CD4-positive, CD25-positive, alpha-beta regulatory T cell (primary cell): Measurements from ENCODE around the gene PLAAT3. TPM values are rescaled to one million over a fixed set of nuclear protein-coding genes. Genes with fewer than 3 reads are reported as not detected.
A peak's percentile ranks its signal among the peaks of the same experiment; 100 is the strongest.
"Not testable (repeated sequence)": the region's sequence is repeated elsewhere in the genome, so short reads cannot be mapped to it uniquely, and the experiment has no call there.

ENCODE experiments used
- ATAC-seq, 2 donors: fragments of 150-1000 bp; cut with Tn5 transposase; one replicate each; pipeline ENCODE4 v1.10.0; 2021; ENCODE audit warnings: low read depth in 2 of 2, moderate number of reproducible peaks in 2 of 2, moderate library complexity in 1 of 2
- DNase-seq, 3 donors: peaks; one replicate each; pipeline versions ENCODE4 v3.0.0 to v3.0.0-alpha.2; 2012 to 2022; ENCODE audit warnings: mixed read lengths in 1 of 3
- H3K27ac ChIP-seq: one replicate; pipeline ENCODE4 v1.7.0; 2013; ENCODE audit warnings: mild to moderate bottlenecking, low read length; ENCODE audit not compliant: insufficient read depth, poor library complexity, severe bottlenecking
- H3K27me3 ChIP-seq: one replicate; pipeline ENCODE4 v1.7.0; 2013; ENCODE audit warnings: low read length; ENCODE audit not compliant: control insufficient read depth, insufficient read depth
- H3K36me3 ChIP-seq: one replicate; pipeline ENCODE4 v1.7.0; 2013; ENCODE audit warnings: mild to moderate bottlenecking, low read length, moderate library complexity; ENCODE audit not compliant: control insufficient read depth, insufficient read depth
- H3K4me1 ChIP-seq: 2 replicates; pipeline ENCODE4 v1.7.0; 2013; ENCODE audit warnings: mild to moderate bottlenecking, low read length; ENCODE audit not compliant: insufficient read depth, control insufficient read depth, poor library complexity, severe bottlenecking
- H3K4me3 ChIP-seq: one replicate; pipeline ENCODE4 v1.7.0; 2013; ENCODE audit warnings: low read depth, mild to moderate bottlenecking, low read length, moderate library complexity
- H3K9me3 ChIP-seq, 2 experiments: 1 replicate in 1 of 2; 2 replicates in 1 of 2; pipeline ENCODE4 v1.7.0; 2013; ENCODE audit warnings: low read length in 2 of 2, mild to moderate bottlenecking in 1 of 2, moderate library complexity in 1 of 2; ENCODE audit not compliant: control insufficient read depth in 2 of 2
- H3K27ac Mint-ChIP-seq, 3 donors: one replicate each; pipeline ENCODE4 v1.8.0; 2020 to 2022; ENCODE audit warnings: mild to moderate bottlenecking in 3 of 3, mixed read lengths in 3 of 3, moderate library complexity in 2 of 3
- H3K27me3 Mint-ChIP-seq: one replicate; pipeline ENCODE4 v1.8.0; 2022; ENCODE audit warnings: mild to moderate bottlenecking, mixed read lengths
- H3K36me3 Mint-ChIP-seq: one replicate; pipeline ENCODE4 v1.8.0; 2020; ENCODE audit warnings: mixed read lengths
- H3K4me1 Mint-ChIP-seq, 4 donors: one replicate each; pipeline ENCODE4 v1.8.0; 2020 to 2022; ENCODE audit warnings: mixed read lengths in 4 of 4, mild to moderate bottlenecking in 1 of 4
- H3K4me3 Mint-ChIP-seq, 4 donors: one replicate each; pipeline ENCODE4 v1.8.0; 2020 to 2022; ENCODE audit warnings: mild to moderate bottlenecking in 4 of 4, mixed read lengths in 4 of 4, moderate library complexity in 3 of 4
- H3K9me3 Mint-ChIP-seq, 7 donors: one replicate each; pipeline ENCODE4 v1.8.0; 2020 to 2022; ENCODE audit warnings: mixed read lengths in 7 of 7, mild to moderate bottlenecking in 3 of 7, moderate library complexity in 2 of 7
- polyA plus RNA-seq, 4 donors: library from polyadenylated mRNA; unstranded; fragments of 300-500 nt; fragmentation: Illumina TruSeq; gene quantifications; one replicate each; pipeline ENCODE4 v1.2.3, GENCODE V29; 2021
- total RNA-seq: library from RNA; stranded (reverse); gene quantifications from one replicate; pipeline ENCODE4 v1.2.3, GENCODE V29; 2022

PLAAT3 gene
- total and polyA plus RNA-seq, 5 donors from 2014 or later: 3.1 to 19.0 (median 5.8) TPM

DNA sequence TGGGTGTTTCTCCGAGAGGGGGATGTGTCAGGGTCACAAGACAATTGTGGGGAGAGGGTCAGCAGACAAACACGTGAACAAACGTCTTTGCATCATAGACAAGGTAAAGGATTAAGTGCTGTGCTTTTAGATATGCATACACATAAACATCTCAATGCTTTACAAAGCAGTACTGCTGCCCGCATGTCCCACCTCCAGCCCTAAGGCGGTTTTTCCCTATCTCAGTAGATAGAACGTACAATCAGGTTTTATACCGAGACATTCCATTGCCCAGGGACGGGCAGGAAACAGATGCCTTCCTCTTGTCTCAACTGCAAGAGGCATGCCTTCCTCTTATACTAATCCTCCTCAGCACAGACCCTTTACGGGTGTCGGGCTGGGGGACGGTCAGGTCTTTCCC, 86.1 kb downstream of the PLAAT3 start:
- H3K36me3 Mint-ChIP-seq: not testable (repeated sequence)

DNA sequence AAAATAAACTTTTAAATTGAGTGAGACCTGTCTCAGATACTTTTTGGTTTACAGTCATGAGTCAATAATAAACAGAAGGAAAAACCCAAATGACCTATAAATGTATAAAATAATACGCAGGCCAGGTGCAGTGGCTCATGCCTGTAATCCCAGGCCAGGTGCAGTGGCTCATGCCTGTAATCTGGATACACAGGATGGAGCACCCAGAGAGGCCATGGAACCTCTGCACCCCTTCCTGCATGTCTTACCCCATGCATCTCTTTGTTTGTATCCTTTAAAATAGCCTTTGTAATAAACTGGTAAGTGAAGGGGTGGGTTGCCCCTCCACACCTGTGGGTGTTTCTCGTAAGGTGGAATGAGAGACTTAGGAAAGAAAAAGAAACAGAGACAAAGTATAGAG, 86.6 kb downstream of the PLAAT3 start:
- no peak for ATAC-seq
- peak overlapping the region; percentile 23 to 43 (median 31) for H3K27ac Mint-ChIP-seq

More for the DNA sequence above, 86.1 kb downstream of the PLAAT3 start:
- Mint-ChIP-seq H3K27ac (peak overlapping the region in 1 of 3 donors; percentile 23), H3K4me1 (peaks cover 22 to 48% (median 36%) of the 10 kb centered on the region in 4 donors)
- H3K27ac ChIP-seq, H3K9me3 Mint-ChIP-seq, H3K9me3 ChIP-seq, H3K27me3 Mint-ChIP-seq, H3K4me3 Mint-ChIP-seq, DNase-seq, ATAC-seq, H3K27me3 ChIP-seq, H3K4me3 ChIP-seq, H3K36me3 ChIP-seq: not testable (repeated sequence)
- H3K4me1 ChIP-seq: peaks cover 31% of the 10 kb centered on the region

More for the DNA sequence above, 86.6 kb downstream of the PLAAT3 start:
- H3K27me3 ChIP-seq: no peaks in the 10 kb centered on the region
- Mint-ChIP-seq H3K27me3 (peaks cover 5% of the 10 kb centered on the region), H3K36me3 (no peaks in the 10 kb centered on the region), H3K9me3 (peaks cover 0 to 6% (median 0%) of the 10 kb centered on the region in 7 donors), H3K4me1 (peaks cover 22 to 43% (median 33%) of the 10 kb centered on the region in 4 donors), H3K4me3 (no peak overlapping the region)
- no peak overlapping the region for H3K27ac ChIP-seq
- peaks cover 26% of the 10 kb centered on the region for H3K4me1 ChIP-seq
- H3K9me3 ChIP-seq: peaks cover 0 to 2% of the 10 kb centered on the region in 2 experiments
- H3K4me3 ChIP-seq: no peak overlapping the region
- no peaks in the 10 kb centered on the region for H3K36me3 ChIP-seq
- no peak for DNase-seq

Other genes starting within 250 kb of the PLAAT3 start
- not detected for gene SLC22A9, start 244.6 kb downstream of the PLAAT3 start, total RNA-seq
- not detected for gene SLC22A9, start 244.6 kb downstream of the PLAAT3 start, polyA plus RNA-seq
- gene PLAAT5, start 123.3 kb downstream of the PLAAT3 start, total RNA-seq: 1.8 TPM
- not detected for gene PLAAT5, start 123.3 kb downstream of the PLAAT3 start, polyA plus RNA-seq
- 0.94 TPM for gene LGALS12, start 108.3 kb downstream of the PLAAT3 start, total RNA-seq
- not detected for gene LGALS12, start 108.3 kb downstream of the PLAAT3 start, polyA plus RNA-seq
- 118 TPM for gene PLAAT4, start 77.6 kb downstream of the PLAAT3 start, total RNA-seq
- gene PLAAT4, start 77.6 kb downstream of the PLAAT3 start, polyA plus RNA-seq: 100 to 1,000 TPM; 405 to 493 (median 439) TPM
- gene PLAAT2, start 51.1 kb downstream of the PLAAT3 start, total RNA-seq: not detected
- under 1 TPM in 2 of 4 donors, not detected in 2; 0.28 to 0.47 TPM for gene PLAAT2, start 51.1 kb downstream of the PLAAT3 start, polyA plus RNA-seq
- 33.7 TPM for gene ATL3, start 56.9 kb upstream of the PLAAT3 start, total RNA-seq
- 10 to 100 TPM; 23.6 to 26.4 (median 25.0) TPM for gene ATL3, start 56.9 kb upstream of the PLAAT3 start, polyA plus RNA-seq
- gene RTN3, start 67.1 kb upstream of the PLAAT3 start, total RNA-seq: 33.2 TPM
- 10 to 100 TPM; 41.5 to 63.6 (median 48.4) TPM for gene RTN3, start 67.1 kb upstream of the PLAAT3 start, polyA plus RNA-seq
- gene ZFTA, start 154.3 kb upstream of the PLAAT3 start, total RNA-seq: 2.2 TPM
- under 1 TPM in 3 of 4 donors, not detected in 1; 0.07 to 0.13 (median 0.08) TPM for gene ZFTA, start 154.3 kb upstream of the PLAAT3 start, polyA plus RNA-seq
- gene SPINDOC, start 199.0 kb upstream of the PLAAT3 start, total RNA-seq: 11.1 TPM
- gene SPINDOC, start 199.0 kb upstream of the PLAAT3 start, polyA plus RNA-seq: under 1 TPM; 0.41 to 1.00 (median 0.58) TPM
- gene MARK2, start 224.7 kb upstream of the PLAAT3 start, total RNA-seq: 66.6 TPM
- 10 to 100 TPM; 29.3 to 39.9 (median 36.4) TPM for gene MARK2, start 224.7 kb upstream of the PLAAT3 start, polyA plus RNA-seq